SW480 (cell line): ENCODE measurements around the gene CLDN9.
A peak's percentile ranks its signal among the peaks of the same experiment; 100 is the strongest.

Experiments used
- DNase-seq: peaks from one replicate; pipeline ENCODE4 v3.0.0-alpha.2; 2016; ENCODE audit warnings: low spot score

The CLDN9 gene

GRCh38 chr16:2974319-2975056, 38.2 kb upstream of the CLDN9 start:
- DNase-seq: no peak

- DNase-seq: no peak
Observed at GRCh38 chr16:2975161-2975795, 37.4 kb upstream of the CLDN9 start.

- no peak for DNase-seq
Observed at GRCh38 chr16:2976201-2976600, 36.5 kb upstream of the CLDN9 start.

GRCh38 chr16:2976673-2977072, 36.0 kb upstream of the CLDN9 start:
- no peak for DNase-seq

- no peak for DNase-seq
Observed at GRCh38 chr16:2977440-2977839, 35.3 kb upstream of the CLDN9 start.

- no peak for DNase-seq
Observed at GRCh38 chr16:2979669-2980226, 33.0 kb upstream of the CLDN9 start.

GRCh38 chr16:2980227-2981176, 32.2 kb upstream of the CLDN9 start, which contains the start of gene PKMYT1:
Gene PKMYT1 (minus strand): TSS chr16:2980446. CDS start chr16:2979657, 789 bp downstream.
- peak; percentile 81 for DNase-seq

- no peak for DNase-seq
Observed at GRCh38 chr16:2981177-2981898, 31.4 kb upstream of the CLDN9 start.

- no peak for DNase-seq
Observed at GRCh38 chr16:2981899-2982250, 30.8 kb upstream of the CLDN9 start.

- no peak for DNase-seq
Observed at GRCh38 chr16:2982402-2982801, 30.3 kb upstream of the CLDN9 start.

GRCh38 chr16:2983706-2984136, 29.0 kb upstream of the CLDN9 start:
- DNase-seq: peak; percentile 72

GRCh38 chr16:2985462-2985861, 27.3 kb upstream of the CLDN9 start:
- no peak for DNase-seq

- no peak for DNase-seq
Observed at GRCh38 chr16:2985893-2986355, 26.8 kb upstream of the CLDN9 start.

- DNase-seq: no peak
Observed at GRCh38 chr16:2986623-2987188, 26.0 kb upstream of the CLDN9 start.

- no peak for DNase-seq
Observed at GRCh38 chr16:2987286-2987685, 25.4 kb upstream of the CLDN9 start.

GRCh38 chr16:2987833-2988232, 24.9 kb upstream of the CLDN9 start:
- no peak for DNase-seq

GRCh38 chr16:2988590-2989099, 24.1 kb upstream of the CLDN9 start:
- no peak for DNase-seq

- peak; percentile 74 for DNase-seq
Observed at GRCh38 chr16:2990891-2991290, 21.8 kb upstream of the CLDN9 start.

GRCh38 chr16:2991566-2992261, 21.0 kb upstream of the CLDN9 start:
- DNase-seq: peak; percentile 78

GRCh38 chr16:2992383-2993081, 20.2 kb upstream of the CLDN9 start:
- DNase-seq: no peak
